ENCODE measurements around the gene KLHL12. TPM values are rescaled to one million over a fixed set of nuclear protein-coding genes. Genes with fewer than 3 reads are reported as not detected.

The KLHL12 gene
- total and polyA plus RNA-seq, 3 donors from 2014 or later, result 73.5 to 109 (median 74.7) TPM

DNA sequence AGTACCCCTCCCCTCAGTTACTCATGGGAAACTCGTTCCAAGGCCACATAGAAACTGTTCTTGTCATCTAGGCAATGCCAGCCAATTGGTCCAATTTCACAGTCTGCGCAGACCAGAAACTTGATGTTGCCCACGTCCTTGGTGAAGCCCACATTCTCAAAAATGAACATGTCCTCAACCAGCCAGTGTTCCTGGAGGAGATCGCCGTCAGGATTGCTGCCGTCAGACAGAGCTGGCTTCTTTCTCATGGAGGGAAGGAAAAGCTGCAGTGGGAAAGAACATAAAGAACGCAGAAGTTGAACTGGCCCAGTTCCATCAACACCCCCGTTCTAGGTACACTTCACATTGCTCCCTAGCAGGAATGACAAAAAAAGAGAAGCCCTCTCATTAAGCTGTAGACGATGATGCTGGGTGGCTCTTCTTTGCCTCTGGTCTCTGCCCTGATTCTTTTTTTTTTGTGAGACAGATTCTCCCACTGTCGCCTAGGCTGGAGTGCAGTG, 46.0 kb downstream of the KLHL12 start:
- intact Hi-C loops (cut with DNase I; ENCODE audit: low total_unique reads), result no loop called here
- no peak for TF ChIP-seq POLR2A (IDR thresholded peaks at IDR 0.05)
- TF ChIP-seq, protein P1, sequence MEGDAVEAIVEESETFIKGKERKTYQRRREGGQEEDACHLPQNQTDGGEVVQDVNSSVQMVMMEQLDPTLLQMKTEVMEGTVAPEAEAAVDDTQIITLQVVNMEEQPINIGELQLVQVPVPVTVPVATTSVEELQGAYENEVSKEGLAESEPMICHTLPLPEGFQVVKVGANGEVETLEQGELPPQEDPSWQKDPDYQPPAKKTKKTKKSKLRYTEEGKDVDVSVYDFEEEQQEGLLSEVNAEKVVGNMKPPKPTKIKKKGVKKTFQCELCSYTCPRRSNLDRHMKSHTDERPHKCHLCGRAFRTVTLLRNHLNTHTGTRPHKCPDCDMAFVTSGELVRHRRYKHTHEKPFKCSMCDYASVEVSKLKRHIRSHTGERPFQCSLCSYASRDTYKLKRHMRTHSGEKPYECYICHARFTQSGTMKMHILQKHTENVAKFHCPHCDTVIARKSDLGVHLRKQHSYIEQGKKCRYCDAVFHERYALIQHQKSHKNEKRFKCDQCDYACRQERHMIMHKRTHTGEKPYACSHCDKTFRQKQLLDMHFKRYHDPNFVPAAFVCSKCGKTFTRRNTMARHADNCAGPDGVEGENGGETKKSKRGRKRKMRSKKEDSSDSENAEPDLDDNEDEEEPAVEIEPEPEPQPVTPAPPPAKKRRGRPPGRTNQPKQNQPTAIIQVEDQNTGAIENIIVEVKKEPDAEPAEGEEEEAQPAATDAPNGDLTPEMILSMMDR (IDR thresholded peaks at IDR 0.05), result no peak

DNA sequence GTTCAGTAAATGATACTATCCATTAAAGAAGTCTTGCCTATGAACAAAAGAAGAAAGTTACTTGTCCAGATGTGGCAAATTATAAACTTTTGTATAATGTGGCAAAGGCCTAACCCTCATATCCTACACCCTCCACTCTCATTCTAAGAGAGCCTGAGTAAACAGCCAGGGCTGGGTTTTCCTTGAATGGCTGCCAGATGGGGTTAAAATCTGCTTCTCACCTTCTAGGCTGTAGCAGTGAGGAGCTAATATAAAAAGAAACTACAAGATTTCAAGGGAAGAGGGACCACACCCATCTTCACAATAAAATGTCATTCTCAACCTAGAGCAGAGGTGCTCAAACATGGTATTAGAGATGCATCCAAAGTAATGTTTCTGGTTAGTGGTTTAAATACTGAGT, 47.0 kb downstream of the KLHL12 start:
- no peak for TF ChIP-seq POLR2A (IDR thresholded peaks at IDR 0.05)
- TF ChIP-seq, protein P1 (IDR thresholded peaks at IDR 0.05), result no peak
- intact Hi-C loops (cut with DNase I; ENCODE audit: low total_unique reads), result no loop called here
- Histone ChIP-seq H3K36me3 (ENCODE audit: low read depth, missing control alignments) (no peaks in the 10 kb centered on the region), H3K4me3 (no peak overlapping the region), H3K27me3 (no peaks in the 10 kb centered on the region), H3K9me3 (no peaks in the 10 kb centered on the region), H3K27ac (no peak overlapping the region), H3K4me1 (no peaks in the 10 kb centered on the region)
- DNase-seq, result no peak

More for the DNA sequence above, 46.0 kb downstream of the KLHL12 start:
- no peaks in the 10 kb centered on the region for H3K9me3 ChIP-seq
- DNase-seq, result no peak
- 88 to 92% methylated on average over 9 to 10 of the region's 10 CpGs for WGBS, 2 donors
- H3K4me1 ChIP-seq, result no peaks in the 10 kb centered on the region
- no peak overlapping the region for H3K27ac ChIP-seq
- H3K36me3 ChIP-seq (ENCODE audit: low read depth, missing control alignments), result no peaks in the 10 kb centered on the region
- H3K4me3 ChIP-seq, result no peak overlapping the region
- H3K27me3 ChIP-seq, result no peaks in the 10 kb centered on the region

DNA sequence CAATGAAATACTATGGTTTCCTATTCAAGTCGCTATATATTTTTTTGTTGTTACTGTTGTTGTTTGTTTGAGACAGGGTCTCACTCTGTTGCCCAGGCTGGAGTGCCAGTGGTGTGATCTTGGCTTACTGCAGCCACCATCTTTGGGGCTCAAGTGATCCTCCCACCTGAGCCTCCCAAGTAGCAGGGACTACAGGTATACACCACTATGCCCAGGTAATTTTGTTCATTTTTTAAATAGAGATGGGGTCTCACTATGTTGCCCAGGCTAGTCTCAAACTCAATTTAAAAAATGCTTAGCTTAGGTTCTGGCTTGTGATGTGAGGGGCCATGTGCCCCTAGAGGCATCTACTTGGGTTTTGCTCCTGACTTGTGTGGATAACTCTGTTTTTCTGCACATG, 47.9 kb downstream of the KLHL12 start:
- Histone ChIP-seq H3K9me3 (no peaks in the 10 kb centered on the region), H3K4me1 (no peaks in the 10 kb centered on the region), H3K36me3 (ENCODE audit: low read depth, missing control alignments) (no peaks in the 10 kb centered on the region), H3K27ac (no peak overlapping the region), H3K27me3 (no peaks in the 10 kb centered on the region), H3K4me3 (no peak overlapping the region)
- WGBS, 2 donors, result 92 to 94% methylated on average over 1 of the region's 1 CpG
- TF ChIP-seq, protein P1 (IDR thresholded peaks at IDR 0.05), result no peak
- TF ChIP-seq POLR2A (IDR thresholded peaks at IDR 0.05), result no peak
- DNase-seq, result no peak
- intact Hi-C loops (cut with DNase I; ENCODE audit: low total_unique reads), result no loop called here

DNA sequence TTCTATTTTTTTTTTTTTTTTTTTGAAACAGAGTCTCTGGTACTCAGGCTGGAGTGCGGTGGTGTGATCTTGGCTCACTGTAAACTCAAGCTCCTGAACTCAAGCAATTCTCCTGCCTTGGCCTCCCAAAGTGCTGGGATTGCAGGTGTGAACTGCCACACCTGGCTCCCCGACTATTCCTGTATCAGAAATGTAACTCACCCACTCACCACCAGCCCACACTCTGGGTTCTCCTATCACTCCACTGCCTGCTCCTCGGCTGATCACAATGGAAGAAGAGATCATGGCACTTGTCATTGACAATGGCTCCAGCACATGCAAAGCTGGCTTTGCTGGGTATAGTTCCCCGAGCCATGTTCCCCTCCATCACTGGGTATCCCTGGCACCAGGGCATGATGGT, 54.0 kb downstream of the KLHL12 start:
- H3K27me3 ChIP-seq, result no peaks in the 10 kb centered on the region
- no peak for DNase-seq
- H3K9me3 ChIP-seq, result no peaks in the 10 kb centered on the region
- H3K36me3 ChIP-seq (ENCODE audit: low read depth, missing control alignments), result no peaks in the 10 kb centered on the region
- no peak overlapping the region for H3K4me3 ChIP-seq
- TF ChIP-seq POLR2A (IDR thresholded peaks at IDR 0.05), result no peak
- TF ChIP-seq, protein P1 (IDR thresholded peaks at IDR 0.05), result no peak
- no peak overlapping the region for H3K27ac ChIP-seq
- 90% methylated on average over 4 of the region's 4 CpGs for WGBS, 2 donors
- intact Hi-C loops (cut with DNase I; ENCODE audit: low total_unique reads), result no loop called here
- H3K4me1 ChIP-seq, result no peaks in the 10 kb centered on the region

DNA sequence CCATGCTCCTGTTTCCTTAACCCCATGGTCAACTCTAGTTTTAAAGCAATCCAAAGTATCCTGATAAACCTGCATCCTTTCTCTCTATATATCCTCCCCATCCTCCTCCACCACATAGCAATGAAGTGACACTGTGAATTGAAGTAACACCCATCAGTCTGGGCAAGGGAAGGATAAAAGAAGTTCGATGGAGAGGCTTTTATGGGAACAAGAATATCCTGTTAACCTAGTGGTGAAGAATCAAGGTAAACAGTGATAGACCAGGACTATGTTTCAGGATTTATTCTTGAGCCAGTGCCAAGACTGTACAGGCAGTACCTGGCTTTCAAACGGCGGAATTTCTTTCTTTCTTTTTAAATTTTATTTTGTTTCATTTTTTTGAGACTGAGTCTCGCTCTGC, 55.7 kb downstream of the KLHL12 start:
- Histone ChIP-seq H3K4me1 (no peaks in the 10 kb centered on the region), H3K9me3 (no peaks in the 10 kb centered on the region), H3K27ac (no peak overlapping the region), H3K36me3 (ENCODE audit: low read depth, missing control alignments) (no peaks in the 10 kb centered on the region), H3K4me3 (no peak overlapping the region), H3K27me3 (no peaks in the 10 kb centered on the region)
- intact Hi-C loops (cut with DNase I; ENCODE audit: low total_unique reads), result no loop called here
- 83 to 86% methylated on average over 4 of the region's 4 CpGs for WGBS, 2 donors
- no peak for DNase-seq
- TF ChIP-seq POLR2A (IDR thresholded peaks at IDR 0.05), result no peak
- TF ChIP-seq, protein P1 (IDR thresholded peaks at IDR 0.05), result no peak

All from testis (tissue), 3 donors.